ENCODE measurements around the gene AGL.

AGL gene

GRCh38 chr1:99934801-99935200 lies 84.6 kb downstream of the AGL start:
- no peaks in the 10 kb centered on the region for H3K36me3 ChIP-seq (ENCODE audit: control insufficient read depth in 2 of 2, insufficient read depth in 1 of 2, low read length in 2 of 2)
- H3K4me3 ChIP-seq (ENCODE audit: low read depth, low read length): no peak overlapping the region
- no peak overlapping the region for H3K27ac ChIP-seq (ENCODE audit: extremely low read depth, low read depth, low read length)
- ChIA-PET POLR2A (no interaction called here), CTCF (no interaction called here)
- no peaks in the 10 kb centered on the region for H3K9me3 ChIP-seq (ENCODE audit: control insufficient read depth, insufficient read depth, low read depth, low read length)
- no peak for TF ChIP-seq ZNF837 (tag by site-specific recombination; IDR thresholded peaks at IDR 0.05)
- TF ChIP-seq ZNF114 (tag by site-specific recombination; IDR thresholded peaks at IDR 0.05): no peak
- no peak for TF ChIP-seq ZNF140 (tag by site-specific recombination; IDR thresholded peaks at IDR 0.05)
- no peak for TF ChIP-seq OSR2 (tag by site-specific recombination; IDR thresholded peaks at IDR 0.05)
- TF ChIP-seq OVOL3 (tag by site-specific recombination; IDR thresholded peaks at IDR 0.05): no peak
- no peaks in the 10 kb centered on the region for H3K4me1 ChIP-seq (ENCODE audit: control insufficient read depth, insufficient read depth, low read length)

- CTCF ChIA-PET: no interaction called here
- Histone ChIP-seq H3K4me3 (ENCODE audit: low read depth, low read length) (no peak overlapping the region), H3K9me3 (ENCODE audit: control insufficient read depth, insufficient read depth, low read depth, low read length) (no peaks in the 10 kb centered on the region), H3K27ac (ENCODE audit: extremely low read depth, low read depth, low read length) (no peak overlapping the region), H3K4me1 (ENCODE audit: control insufficient read depth, insufficient read depth, low read length) (no peaks in the 10 kb centered on the region), H3K36me3 (ENCODE audit: control insufficient read depth in 2 of 2, insufficient read depth in 1 of 2, low read length in 2 of 2) (no peaks in the 10 kb centered on the region)
- POLR2A ChIA-PET: no interaction called here
- no peak for TF ChIP-seq ZBTB10 (tag by site-specific recombination; IDR thresholded peaks at IDR 0.05)
- no peak for TF ChIP-seq ZNF777 (tag by site-specific recombination; IDR thresholded peaks at IDR 0.05; ENCODE audit: borderline replicate concordance)
- TF ChIP-seq ZNF18 (tag by site-specific recombination; IDR thresholded peaks at IDR 0.05): no peak
- TF ChIP-seq ZNF558 (tag by site-specific recombination; IDR thresholded peaks at IDR 0.05): no peak
- TF ChIP-seq ZNF366 (tag by site-specific recombination; conservative IDR thresholded peaks at IDR 0.05): no peak
- TF ChIP-seq PRDM2 (tag by site-specific recombination; IDR thresholded peaks at IDR 0.05; ENCODE audit: borderline replicate concordance): no peak
- TF ChIP-seq ZNF394 (tag by site-specific recombination; IDR thresholded peaks at IDR 0.05; ENCODE audit: borderline replicate concordance): no peak
- no peak for TF ChIP-seq HOXC10 (CRISPR knock-in tag; IDR thresholded peaks at IDR 0.05)
- TF ChIP-seq ZNF677 (tag by site-specific recombination; IDR thresholded peaks at IDR 0.05): no peak
- TF ChIP-seq HOXA7 (CRISPR knock-in tag; IDR thresholded peaks at IDR 0.05; ENCODE audit: borderline replicate concordance): no peak
- TF ChIP-seq ZSCAN30 (tag by site-specific recombination; IDR thresholded peaks at IDR 0.05): no peak
- TF ChIP-seq ZBTB48 (tag by site-specific recombination; IDR thresholded peaks at IDR 0.05): no peak
- no peak for TF ChIP-seq ZNF132 (tag by site-specific recombination; IDR thresholded peaks at IDR 0.05; ENCODE audit: borderline replicate concordance)
- no peak for TF ChIP-seq ZNF302 (tag by site-specific recombination; IDR thresholded peaks at IDR 0.05; ENCODE audit: low read depth)
Observed at GRCh38 chr1:99935534-99935933, 85.4 kb downstream of the AGL start.
